T-cell (primary cell): Measurements from ENCODE around the gene CCNE1. TPM values are rescaled to one million over a fixed set of nuclear protein-coding genes. Genes with fewer than 3 reads are reported as not detected.

Experiments
- ATAC-seq, 4 experiments: fragments of 200-7000 bp in 3 of 4; fragments of 150-1000 bp in 1 of 4; cut with Tn5 transposase; replicated peaks in 1 of 4; 1 replicate in 3 of 4; 2 replicates in 1 of 4; pipeline ENCODE4 v1.10.0; 2021; ENCODE audit warnings: moderate library complexity in 3 of 4, mild to moderate bottlenecking in 2 of 4, moderate number of reproducible peaks in 1 of 4
- CTCF ChIA-PET, 2 donors: fragments of 300-600 bp; sonication (Branson Sonifier 250); formaldehyde crosslinking; loops; one replicate each; lab custom pipeline; 2022; ENCODE audit warnings: antibody characterized with exemption in 2 of 2; lab: Charles Lee
- POLR2A ChIA-PET, 2 donors: fragments of 300-600 bp; sonication (Branson Sonifier 250); formaldehyde crosslinking; loops; one replicate each; lab custom pipeline; 2022; ENCODE audit warnings: antibody characterized with exemption in 2 of 2; lab: Charles Lee
- DNase-seq, 35 experiments: peaks; one replicate each; pipeline versions ENCODE4 v3.0.0 to v3.0.0-alpha.2; 2013 to 2023
- H3K27ac ChIP-seq: one replicate; pipeline ENCODE4 v1.5.1; 2013; ENCODE audit warnings: low read length
- H3K27me3 ChIP-seq, 2 experiments: replicated peaks in 1 of 2; 1 replicate in 1 of 2; 2 replicates in 1 of 2; pipeline versions ENCODE4 v1.6.1 to v1.7.0; 2013; ENCODE audit warnings: low read length in 1 of 2, mixed read lengths in 1 of 2; ENCODE audit not compliant: control insufficient read depth in 2 of 2, insufficient read depth in 2 of 2; ENCODE audit errors: extremely low read depth in 1 of 2
- H3K36me3 ChIP-seq, 2 donors: 1 replicate in 1 of 2; 2 replicates in 1 of 2; pipeline versions ENCODE4 v1.6.1 to v1.7.0; 2013; ENCODE audit warnings: low read length in 1 of 2; ENCODE audit not compliant: control insufficient read depth in 2 of 2, insufficient read depth in 1 of 2; ENCODE audit errors: extremely low read depth in 1 of 2
- H3K4me1 ChIP-seq, 2 experiments: 1 replicate in 1 of 2; 2 replicates in 1 of 2; pipeline versions ENCODE4 v1.6.1 to v1.7.0; 2013; ENCODE audit warnings: low read length in 2 of 2, mixed read lengths in 1 of 2; ENCODE audit not compliant: insufficient read depth in 2 of 2, control insufficient read depth in 1 of 2; ENCODE audit errors: extremely low read depth in 1 of 2
- H3K4me3 ChIP-seq, 2 donors: 1 replicate in 1 of 2; 2 replicates in 1 of 2; pipeline versions ENCODE4 v1.5.1 to v1.7.0; 2013; ENCODE audit warnings: mild to moderate bottlenecking in 2 of 2, low read length in 1 of 2, moderate library complexity in 1 of 2; ENCODE audit not compliant: control insufficient read depth in 1 of 2; ENCODE audit errors: extremely low read depth in 1 of 2
- H3K9me3 ChIP-seq: 2 replicates; pipeline ENCODE4 v1.7.0; 2013
- H3K27ac Mint-ChIP-seq, 2 donors: one replicate each; pipeline ENCODE4 v1.8.0; 2020 to 2021; ENCODE audit warnings: mild to moderate bottlenecking in 2 of 2, mixed read lengths in 2 of 2
- H3K27me3 Mint-ChIP-seq, 2 donors: one replicate each; pipeline ENCODE4 v1.8.0; 2021 to 2022; ENCODE audit warnings: mixed read lengths in 2 of 2
- H3K36me3 Mint-ChIP-seq: one replicate; pipeline ENCODE4 v1.8.0; 2021; ENCODE audit warnings: mixed read lengths
- H3K4me1 Mint-ChIP-seq, 3 donors: one replicate each; pipeline ENCODE4 v1.8.0; 2020 to 2022; ENCODE audit warnings: mixed read lengths in 3 of 3, mild to moderate bottlenecking in 1 of 3
- H3K4me3 Mint-ChIP-seq, 3 donors: one replicate each; pipeline ENCODE4 v1.8.0; 2020 to 2022; ENCODE audit warnings: mild to moderate bottlenecking in 3 of 3, mixed read lengths in 3 of 3, moderate library complexity in 3 of 3
- H3K9me3 Mint-ChIP-seq, 3 donors: one replicate each; pipeline ENCODE4 v1.8.0; 2020 to 2022; ENCODE audit warnings: mixed read lengths in 3 of 3
- WGBS: methylation state at CpG from one replicate; pipeline ENCODE4 v1.1.5; 2013; ENCODE audit warnings: missing lambda C conversion rate; ENCODE audit not compliant: insufficient coverage; 5-methylcytosine and 5-hydroxymethylcytosine counted together
- total RNA-seq, 35 experiments: library from RNA in 6 of 35; stranded (reverse) in 6 of 35; fragments of 120-200 nt in 1 of 35; gene quantifications; one replicate each; pipeline versions ENCODE4 v1.2.1 to v1.2.4 and lab custom pipeline; 2013 to 2026

Gene CCNE1
- total RNA-seq, 5 donors from 2014 or later (not counting 1 experiment from before 2014, with no cell fraction given): 4.1 to 10.1 (median 6.0) TPM

DNA sequence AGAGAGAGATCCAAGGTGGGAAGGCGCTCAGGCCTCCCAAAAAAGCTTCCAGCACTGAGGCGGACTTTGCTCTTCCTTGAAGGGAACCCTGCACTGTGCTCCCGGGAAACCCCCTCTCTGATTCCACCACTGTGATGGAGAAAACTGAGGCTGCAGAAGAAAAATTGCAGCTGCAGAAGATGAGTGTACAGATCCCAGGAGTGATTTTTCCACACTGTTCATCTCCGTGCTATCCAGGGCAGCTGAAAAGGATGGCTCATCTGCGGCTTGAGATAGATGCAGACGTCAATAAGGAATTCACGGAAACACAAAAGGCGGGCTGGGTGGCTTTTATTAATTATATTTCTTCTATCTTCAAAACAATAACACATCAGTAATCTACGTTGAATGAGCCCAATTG, 26.2 kb downstream of the CCNE1 start:
- ATAC-seq (no peak), DNase-seq (no peak)
- H3K36me3 ChIP-seq: no peaks in the 10 kb centered on the region
- peak overlapping the region; percentile 66 for H3K27ac ChIP-seq
- POLR2A ChIA-PET: interaction anchor here in 1 of 2 donors (0.7 kb wide), 1 partner anchor 31 kb away, joined by 10 read pairs; no protein-coding TSS in a partner anchor
- H3K4me3 ChIP-seq: no peak overlapping the region
- Mint-ChIP-seq H3K27ac (peak overlapping the region; percentile 96), H3K27me3 (no peaks in the 10 kb centered on the region), H3K4me3 (peak overlapping the region in 1 of 3 donors; percentile 71), H3K4me1 (peaks cover 42 to 51% (median 46%) of the 10 kb centered on the region in 3 donors), H3K9me3 (no peaks in the 10 kb centered on the region), H3K36me3 (no peaks in the 10 kb centered on the region)
- H3K9me3 ChIP-seq: no peaks in the 10 kb centered on the region
- CTCF ChIA-PET: interaction anchor here (0.8 to 1.4 kb wide), 3 partner anchors 73 to 122 kb away, joined by 4 to 5 read pairs (median 4); partner anchors contain the start of gene URI1 (in 1 of the 2)
- 73% methylated on average over 3 of the region's 9 CpGs for WGBS
- peaks cover 0 to 16% of the 10 kb centered on the region in 2 experiments for H3K27me3 ChIP-seq
- H3K4me1 ChIP-seq: peaks cover 11 to 30% of the 10 kb centered on the region in 2 experiments

DNA sequence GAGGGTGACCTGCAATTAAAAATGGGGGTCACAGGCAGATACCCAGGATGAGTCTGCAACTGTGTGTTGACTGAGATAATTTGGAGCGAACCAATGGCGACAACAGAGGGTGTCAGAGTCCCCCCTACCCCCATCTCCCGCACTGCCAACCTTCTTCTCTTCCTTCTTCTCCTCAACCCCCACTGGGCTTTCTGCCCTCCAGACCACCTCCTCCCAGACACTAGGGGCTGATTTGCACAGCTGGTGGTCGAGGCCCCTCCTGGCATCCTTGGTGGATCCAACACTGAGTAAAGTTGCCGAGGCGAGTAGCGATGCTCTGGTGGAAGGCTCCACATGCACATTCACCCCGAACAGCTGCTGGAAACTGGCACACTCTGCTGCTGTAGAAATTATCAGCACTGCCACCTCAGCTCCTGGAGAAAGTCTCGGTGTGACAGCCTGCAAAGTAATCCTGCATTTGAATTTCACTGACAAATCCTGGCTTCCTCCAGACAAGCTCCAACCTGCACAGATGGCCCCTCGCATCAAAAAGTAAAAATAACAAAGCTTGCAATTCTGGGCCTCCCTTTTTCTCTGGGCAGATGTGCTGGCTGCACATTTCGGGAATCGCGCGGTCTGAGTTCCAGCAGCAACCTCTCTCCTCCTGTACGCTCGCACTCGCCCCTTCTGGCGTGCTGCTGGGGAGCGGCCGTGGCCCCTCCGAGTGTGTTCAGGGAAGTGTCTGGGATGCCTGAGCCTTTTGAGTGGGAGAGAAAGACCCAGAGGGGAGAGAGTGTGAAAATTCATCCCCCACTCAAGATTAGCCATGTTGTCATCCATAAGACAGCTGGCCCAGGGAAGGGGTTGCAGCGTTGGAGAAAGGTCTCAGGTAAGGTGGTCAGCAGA, 28.5 kb downstream of the CCNE1 start:
- H3K9me3 Mint-ChIP-seq: no peaks in the 10 kb centered on the region
- Histone ChIP-seq H3K27ac (no peak overlapping the region), H3K9me3 (no peaks in the 10 kb centered on the region), H3K27me3 (peaks cover 0 to 25% of the 10 kb centered on the region in 2 experiments), H3K4me3 (no peak overlapping the region), H3K36me3 (no peaks in the 10 kb centered on the region), H3K4me1 (peaks cover 10 to 43% of the 10 kb centered on the region in 2 experiments)
- no peak overlapping the region for H3K4me3 Mint-ChIP-seq
- ATAC-seq (no peak), DNase-seq (no peak)
- 78% methylated on average over 10 of the region's 22 CpGs for WGBS
- no peaks in the 10 kb centered on the region for H3K36me3 Mint-ChIP-seq
- CTCF ChIA-PET: interaction anchor here in 1 of 2 donors (1.6 kb wide), 1 partner anchor 18 kb away, joined by 3 read pairs; no protein-coding TSS in a partner anchor
- H3K27me3 Mint-ChIP-seq: no peaks in the 10 kb centered on the region
- peaks cover 32 to 35% (median 33%) of the 10 kb centered on the region in 3 donors for H3K4me1 Mint-ChIP-seq
- peak overlapping the region in 1 of 2 donors; percentile 18 for H3K27ac Mint-ChIP-seq
- POLR2A ChIA-PET: no interaction called here

DNA sequence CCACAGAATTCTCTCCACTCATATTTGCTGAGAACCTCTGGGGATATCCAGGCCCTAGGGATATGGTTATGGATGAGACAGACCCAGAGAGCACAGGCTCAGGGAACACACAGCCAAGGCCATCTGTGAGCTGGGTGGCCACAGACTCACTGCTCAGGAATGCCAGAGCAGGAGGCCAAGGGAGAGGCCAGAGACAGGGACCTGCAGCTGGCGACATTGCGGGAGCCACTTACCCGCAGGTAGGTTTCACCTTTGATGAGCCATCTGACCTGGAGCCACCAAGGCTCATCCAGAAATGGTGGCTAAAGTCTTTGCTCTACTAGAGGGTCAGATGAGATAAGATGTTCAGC, 29.4 kb downstream of the CCNE1 start:
- no peak for ATAC-seq
- CTCF ChIA-PET: no interaction called here
- Histone ChIP-seq H3K36me3 (no peaks in the 10 kb centered on the region), H3K4me1 (peaks cover 12 to 44% of the 10 kb centered on the region in 2 experiments), H3K27me3 (peaks cover 0 to 25% of the 10 kb centered on the region in 2 experiments), H3K4me3 (no peak overlapping the region), H3K27ac (no peak overlapping the region), H3K9me3 (no peaks in the 10 kb centered on the region)
- no peak for DNase-seq
- Mint-ChIP-seq H3K4me1 (peaks cover 34 to 38% (median 36%) of the 10 kb centered on the region in 3 donors), H3K27me3 (no peaks in the 10 kb centered on the region), H3K36me3 (no peaks in the 10 kb centered on the region), H3K4me3 (no peak overlapping the region), H3K9me3 (no peaks in the 10 kb centered on the region), H3K27ac (no peak overlapping the region)
- POLR2A ChIA-PET: no interaction called here
- 100% methylated on average over 2 of the region's 3 CpGs for WGBS

DNA sequence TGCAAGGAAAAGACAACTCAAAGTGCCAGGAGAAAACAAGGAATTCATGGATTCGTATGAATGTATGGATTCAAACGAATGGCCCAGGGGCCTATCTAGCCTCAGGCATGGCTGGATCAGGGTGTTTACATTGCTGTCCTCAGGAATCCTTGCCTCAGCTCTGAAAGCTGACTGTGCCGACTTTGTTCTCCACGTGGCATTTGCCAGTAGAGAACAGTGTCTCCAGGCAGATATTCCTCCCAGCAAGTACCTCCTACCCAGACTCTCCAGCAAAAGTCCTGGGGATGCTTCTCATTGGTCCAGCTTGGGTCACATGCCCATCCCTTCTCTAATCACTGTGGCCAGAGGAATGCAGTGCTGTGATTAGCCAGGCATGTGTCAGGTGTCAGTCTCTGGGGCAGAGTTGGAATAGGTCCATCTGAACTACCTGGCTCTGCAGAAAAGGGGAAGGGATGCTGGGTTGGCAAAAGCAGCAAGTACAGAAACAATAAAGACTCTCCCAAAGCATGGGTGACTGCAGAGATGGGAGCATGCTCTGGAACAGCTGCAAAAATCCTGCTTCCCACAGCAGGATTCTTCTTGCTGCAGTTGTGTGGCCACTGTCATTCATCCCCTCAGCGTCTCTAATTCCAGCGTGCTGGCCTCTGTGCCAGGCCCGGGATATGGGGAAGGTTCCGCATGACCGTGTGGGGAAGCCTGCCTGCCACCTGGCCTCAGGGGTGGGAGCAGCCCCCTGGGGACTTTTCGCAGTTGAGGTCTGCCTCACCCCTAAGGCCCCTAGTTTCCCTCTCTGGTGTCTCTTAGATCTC, 30.0 kb downstream of the CCNE1 start:
- no peaks in the 10 kb centered on the region for H3K36me3 ChIP-seq
- H3K4me3 ChIP-seq: no peak overlapping the region
- ATAC-seq (no peak), DNase-seq (no peak)
- no peaks in the 10 kb centered on the region for H3K27me3 Mint-ChIP-seq
- H3K9me3 ChIP-seq: no peaks in the 10 kb centered on the region
- no peak overlapping the region for H3K27ac ChIP-seq
- peaks cover 29 to 33% (median 31%) of the 10 kb centered on the region in 3 donors for H3K4me1 Mint-ChIP-seq
- peaks cover 8 to 38% of the 10 kb centered on the region in 2 experiments for H3K4me1 ChIP-seq
- no peaks in the 10 kb centered on the region for H3K9me3 Mint-ChIP-seq
- ChIA-PET POLR2A (no interaction called here), CTCF (no interaction called here)
- WGBS: 94% methylated on average over 9 of the region's 10 CpGs
- no peaks in the 10 kb centered on the region for H3K36me3 Mint-ChIP-seq
- H3K27me3 ChIP-seq: peaks cover 0 to 25% of the 10 kb centered on the region in 2 experiments
- no peak overlapping the region for H3K4me3 Mint-ChIP-seq
- no peak overlapping the region for H3K27ac Mint-ChIP-seq

DNA sequence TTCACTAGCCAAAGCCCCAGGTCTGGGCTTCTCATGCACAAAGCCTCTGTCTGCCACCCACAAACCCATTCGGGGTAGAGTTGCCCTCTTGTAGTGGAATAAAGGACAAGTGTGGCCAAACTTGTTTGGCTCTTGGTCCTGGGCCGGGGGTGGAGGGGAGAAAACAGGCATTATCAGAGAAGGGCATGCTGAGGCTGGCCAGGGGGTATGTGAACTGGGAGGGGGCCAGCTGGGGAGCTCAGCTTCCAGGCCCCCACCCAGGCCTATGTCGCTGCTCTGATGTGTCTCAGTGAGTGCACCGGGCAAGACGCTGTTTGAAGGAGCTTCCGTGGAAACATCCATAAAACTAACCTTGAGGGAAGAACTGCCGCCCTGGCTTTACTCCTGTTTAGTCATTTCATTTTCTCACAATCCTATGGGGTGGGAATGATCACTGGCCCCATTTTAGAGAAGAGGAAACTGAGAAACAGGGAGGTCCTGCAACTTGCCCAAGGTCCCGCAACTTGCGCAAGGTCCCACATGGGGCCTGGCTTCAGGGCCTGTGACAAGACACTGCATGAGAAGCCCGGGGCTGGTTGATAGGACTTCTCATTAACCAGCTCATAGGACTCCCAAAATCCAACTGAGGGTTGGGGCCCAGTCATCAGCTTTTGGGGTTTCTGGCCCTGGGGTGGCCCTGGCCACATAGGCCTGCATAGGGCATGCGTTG, 30.8 kb downstream of the CCNE1 start:
- H3K27ac ChIP-seq: no peak overlapping the region
- H3K9me3 Mint-ChIP-seq: no peaks in the 10 kb centered on the region

More for the DNA sequence above, 30.8 kb downstream of the CCNE1 start:
- Histone ChIP-seq H3K9me3 (no peaks in the 10 kb centered on the region), H3K4me1 (peaks cover 7 to 29% of the 10 kb centered on the region in 2 experiments), H3K27me3 (peaks cover 0 to 25% of the 10 kb centered on the region in 2 experiments), H3K4me3 (no peak overlapping the region), H3K36me3 (no peaks in the 10 kb centered on the region)
- ChIA-PET POLR2A (no interaction called here), CTCF (interaction anchor here (0.6 to 0.8 kb wide), 2 partner anchors 40 to 151 kb away, joined by 4 read pairs; no protein-coding TSS in a partner anchor)
- Mint-ChIP-seq H3K27me3 (no peaks in the 10 kb centered on the region), H3K4me3 (peak overlapping the region in 1 of 3 donors; percentile 99), H3K4me1 (peaks cover 20 to 24% (median 24%) of the 10 kb centered on the region in 3 donors), H3K36me3 (no peaks in the 10 kb centered on the region), H3K27ac (no peak overlapping the region)
- DNase-seq (no peak), ATAC-seq (no peak)
- 93% methylated on average over 5 of the region's 11 CpGs for WGBS
